Measurements from ENCODE around the gene PDCD6IP. TPM values are rescaled to one million over a fixed set of nuclear protein-coding genes. Genes with fewer than 3 reads are reported as not detected.

The PDCD6IP gene
- total RNA-seq, 2 donors from 2014 or later = 120 to 134 TPM

DNA sequence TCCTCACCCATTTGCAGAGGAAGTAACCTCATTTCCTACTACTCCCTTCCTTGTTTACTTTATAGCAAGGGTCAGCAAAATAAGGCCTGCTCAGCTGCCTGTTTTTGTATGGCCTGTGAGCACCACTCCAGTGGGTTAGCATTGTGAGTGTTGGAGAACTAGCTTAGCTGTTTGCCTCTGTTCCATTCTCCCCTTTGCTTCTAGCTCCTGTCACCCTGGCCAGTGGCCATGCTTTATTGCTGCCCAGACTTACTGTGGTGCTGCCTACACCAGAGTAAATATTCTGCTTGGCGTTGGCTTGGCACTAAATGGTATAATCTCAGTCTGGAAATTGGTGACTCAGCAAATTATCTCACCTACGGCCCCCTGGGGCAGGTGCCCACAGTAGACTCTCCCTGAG is 8.8 kb downstream of the PDCD6IP start:
- WGBS, 2 experiments (ENCODE audit: insufficient coverage in 1 of 2, insufficient read length in 1 of 2) = 94% methylated on average over 2 of the region's 2 CpGs; no CpG with 5 or more reads in 1 of the 2 experiments
- H3K36me3 ChIP-seq (ENCODE audit: control insufficient read depth, insufficient read depth, low read length) = peaks cover 38% of the 10 kb centered on the region
- no peak for DNase-seq
- H3K27me3 ChIP-seq (ENCODE audit: control insufficient read depth, insufficient read depth, low read length, poor library complexity, severe bottlenecking) = no peaks in the 10 kb centered on the region
- no peak overlapping the region for H3K4me3 ChIP-seq (ENCODE audit: low read length)
- no peak overlapping the region for H3K27ac ChIP-seq (ENCODE audit: low read depth, low read length)
- peaks cover 2% of the 10 kb centered on the region for H3K4me1 ChIP-seq (ENCODE audit: control insufficient read depth, insufficient read depth, low read length)
- no peak overlapping the region for H3K4me3 Mint-ChIP-seq
- peaks cover 27% of the 10 kb centered on the region for H3K9me3 ChIP-seq (ENCODE audit: control insufficient read depth, low read length)
- H3K27ac Mint-ChIP-seq = no peak overlapping the region
- no peak overlapping the region for H3K9ac ChIP-seq (ENCODE audit: extremely low read depth, low read length, poor library complexity, severe bottlenecking)
- H3K27me3 Mint-ChIP-seq (ENCODE audit: insufficient read depth) = no peaks in the 10 kb centered on the region
- peaks cover 21% of the 10 kb centered on the region for H3K9me3 Mint-ChIP-seq
- TF ChIP-seq, protein P1, sequence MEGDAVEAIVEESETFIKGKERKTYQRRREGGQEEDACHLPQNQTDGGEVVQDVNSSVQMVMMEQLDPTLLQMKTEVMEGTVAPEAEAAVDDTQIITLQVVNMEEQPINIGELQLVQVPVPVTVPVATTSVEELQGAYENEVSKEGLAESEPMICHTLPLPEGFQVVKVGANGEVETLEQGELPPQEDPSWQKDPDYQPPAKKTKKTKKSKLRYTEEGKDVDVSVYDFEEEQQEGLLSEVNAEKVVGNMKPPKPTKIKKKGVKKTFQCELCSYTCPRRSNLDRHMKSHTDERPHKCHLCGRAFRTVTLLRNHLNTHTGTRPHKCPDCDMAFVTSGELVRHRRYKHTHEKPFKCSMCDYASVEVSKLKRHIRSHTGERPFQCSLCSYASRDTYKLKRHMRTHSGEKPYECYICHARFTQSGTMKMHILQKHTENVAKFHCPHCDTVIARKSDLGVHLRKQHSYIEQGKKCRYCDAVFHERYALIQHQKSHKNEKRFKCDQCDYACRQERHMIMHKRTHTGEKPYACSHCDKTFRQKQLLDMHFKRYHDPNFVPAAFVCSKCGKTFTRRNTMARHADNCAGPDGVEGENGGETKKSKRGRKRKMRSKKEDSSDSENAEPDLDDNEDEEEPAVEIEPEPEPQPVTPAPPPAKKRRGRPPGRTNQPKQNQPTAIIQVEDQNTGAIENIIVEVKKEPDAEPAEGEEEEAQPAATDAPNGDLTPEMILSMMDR (conservative IDR thresholded peaks at IDR 0.05) = no peak
- peaks cover 12% of the 10 kb centered on the region for H3K4me1 Mint-ChIP-seq
- H3K36me3 Mint-ChIP-seq (ENCODE audit: low read depth) = peaks cover 30% of the 10 kb centered on the region

DNA sequence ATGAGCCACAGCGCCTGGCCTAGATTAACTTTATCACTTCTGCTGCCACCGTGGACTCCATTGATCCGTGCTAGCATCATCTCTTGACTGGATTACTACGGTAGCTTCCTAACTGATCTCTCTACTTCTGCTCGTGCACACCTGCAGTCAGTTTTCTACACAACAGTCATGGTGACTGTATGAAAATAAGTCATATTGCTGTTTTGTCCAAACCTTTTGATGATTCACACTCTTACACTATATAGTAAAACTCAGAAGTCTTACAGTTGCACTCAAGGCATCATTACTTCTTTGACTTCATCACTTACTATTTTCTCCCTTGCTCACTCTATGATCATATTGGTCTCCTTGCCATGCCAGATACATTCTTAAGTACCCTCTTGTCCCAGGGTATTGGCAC is 10.1 kb downstream of the PDCD6IP start:
- H3K4me3 Mint-ChIP-seq = no peak overlapping the region
- no peaks in the 10 kb centered on the region for H3K27me3 Mint-ChIP-seq (ENCODE audit: insufficient read depth)
- H3K4me3 ChIP-seq (ENCODE audit: low read length) = no peak overlapping the region
- H3K36me3 ChIP-seq (ENCODE audit: control insufficient read depth, insufficient read depth, low read length) = peaks cover 37% of the 10 kb centered on the region
- peaks cover 13% of the 10 kb centered on the region for H3K9me3 Mint-ChIP-seq
- no peak overlapping the region for H3K27ac ChIP-seq (ENCODE audit: low read depth, low read length)
- H3K4me1 ChIP-seq (ENCODE audit: control insufficient read depth, insufficient read depth, low read length) = peaks cover 2% of the 10 kb centered on the region
- peaks cover 14% of the 10 kb centered on the region for H3K9me3 ChIP-seq (ENCODE audit: control insufficient read depth, low read length)
- no peak overlapping the region for H3K9ac ChIP-seq (ENCODE audit: extremely low read depth, low read length, poor library complexity, severe bottlenecking)
- TF ChIP-seq, protein P1 (conservative IDR thresholded peaks at IDR 0.05) = no peak
- no peak overlapping the region for H3K27ac Mint-ChIP-seq
- no peak for DNase-seq
- H3K4me1 Mint-ChIP-seq = peaks cover 12% of the 10 kb centered on the region
- WGBS, 2 experiments (ENCODE audit: insufficient coverage in 1 of 2, insufficient read length in 1 of 2) = 93 to 97% methylated on average over 5 of the region's 5 CpGs
- peaks cover 23% of the 10 kb centered on the region for H3K36me3 Mint-ChIP-seq (ENCODE audit: low read depth)
- H3K27me3 ChIP-seq (ENCODE audit: control insufficient read depth, insufficient read depth, low read length, poor library complexity, severe bottlenecking) = no peaks in the 10 kb centered on the region

DNA sequence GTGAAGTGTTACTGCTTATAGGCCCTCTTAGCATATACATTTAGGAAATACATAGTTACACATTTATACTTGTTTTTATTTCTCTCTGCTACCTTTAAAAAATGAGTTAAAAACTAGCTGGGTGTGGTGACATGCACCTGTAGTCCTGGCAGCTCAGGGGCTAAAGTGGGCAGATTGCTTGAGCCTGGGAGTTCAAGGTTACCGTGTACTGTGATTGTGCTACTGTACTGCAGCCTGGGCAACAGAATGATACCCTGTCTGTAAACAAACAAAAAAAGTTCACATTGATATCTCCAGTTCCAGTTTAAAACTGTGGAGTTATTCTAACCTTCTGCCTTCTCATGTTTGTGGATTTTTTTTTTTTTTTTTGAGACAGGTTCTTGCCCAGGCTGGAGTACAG is 12.1 kb downstream of the PDCD6IP start:
- TF ChIP-seq, protein P1 (conservative IDR thresholded peaks at IDR 0.05) = no peak
- H3K4me1 ChIP-seq (ENCODE audit: control insufficient read depth, insufficient read depth, low read length) = peaks cover 2% of the 10 kb centered on the region
- H3K4me3 ChIP-seq (ENCODE audit: low read length) = no peak overlapping the region
- H3K27me3 Mint-ChIP-seq (ENCODE audit: insufficient read depth) = no peaks in the 10 kb centered on the region
- H3K4me3 Mint-ChIP-seq = no peak overlapping the region
- no peak overlapping the region for H3K9ac ChIP-seq (ENCODE audit: extremely low read depth, low read length, poor library complexity, severe bottlenecking)
- peaks cover 12% of the 10 kb centered on the region for H3K4me1 Mint-ChIP-seq
- no peak overlapping the region for H3K27ac ChIP-seq (ENCODE audit: low read depth, low read length)
- peaks cover 37% of the 10 kb centered on the region for H3K36me3 ChIP-seq (ENCODE audit: control insufficient read depth, insufficient read depth, low read length)
- H3K27ac Mint-ChIP-seq = no peak overlapping the region
- 97 to 100% methylated on average over 1 of the region's 1 CpG for WGBS, 2 experiments (ENCODE audit: insufficient coverage in 1 of 2, insufficient read length in 1 of 2)
- no peaks in the 10 kb centered on the region for H3K9me3 Mint-ChIP-seq
- no peaks in the 10 kb centered on the region for H3K9me3 ChIP-seq (ENCODE audit: control insufficient read depth, low read length)
- peaks cover 19% of the 10 kb centered on the region for H3K36me3 Mint-ChIP-seq (ENCODE audit: low read depth)
- no peak for DNase-seq
- H3K27me3 ChIP-seq (ENCODE audit: control insufficient read depth, insufficient read depth, low read length, poor library complexity, severe bottlenecking) = no peaks in the 10 kb centered on the region
